DMS114 treated with DMSO at 0.1 percent for 48 hours (cell line): Measurements from ENCODE around the gene PSD4.

Experiments used
- DNase-seq: peaks from one replicate; lab custom pipeline; 2025; ENCODE audit not compliant: unreplicated experiment; lab: John Stamatoyannopoulos, UW

PSD4 gene

DNA sequence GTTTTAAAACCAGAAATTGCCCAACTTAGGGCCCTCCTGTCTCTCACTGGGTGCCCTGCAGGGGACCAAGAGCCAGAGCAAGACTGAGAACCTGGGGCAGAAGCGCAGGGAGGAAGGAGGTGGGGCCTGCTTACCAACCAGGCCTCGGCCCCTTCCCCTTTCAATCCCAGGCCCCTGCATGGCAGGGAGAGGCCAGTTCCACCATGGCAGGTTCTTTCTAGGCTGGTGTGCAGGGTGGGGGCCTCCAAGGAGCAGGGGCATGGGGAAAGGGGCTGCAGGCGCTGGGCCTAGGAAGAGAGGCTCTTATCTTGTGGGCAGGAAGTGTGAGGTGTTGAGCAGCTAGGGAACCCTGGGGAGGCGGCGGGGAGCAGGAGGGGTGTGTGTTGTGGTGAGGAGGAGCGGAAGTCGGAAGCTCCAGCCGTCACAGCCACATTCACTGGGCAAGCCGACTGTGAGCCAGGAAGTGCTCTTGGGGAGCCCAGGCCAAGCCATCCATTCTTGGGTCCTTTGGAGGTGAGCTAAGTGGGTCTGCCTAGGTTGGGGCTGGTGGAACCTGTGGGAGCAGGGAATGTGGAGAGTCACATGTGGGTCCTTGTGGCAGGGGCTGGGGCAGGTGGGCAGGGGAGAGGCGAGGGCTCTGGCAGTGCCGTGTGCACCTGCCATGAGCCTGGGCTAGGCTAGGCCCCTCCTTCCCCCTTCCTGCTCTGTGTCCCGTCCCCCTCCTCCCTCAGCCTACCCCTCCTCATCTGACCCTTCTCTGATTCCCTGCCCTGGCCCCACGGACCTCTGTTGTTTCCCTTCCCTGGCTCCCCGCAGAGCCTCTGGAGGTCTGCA, at the start of gene PSD4:
Gene PSD4, plus strand, starts transcription at position 430 of the 834 bp plus-strand sequence. CDS start 8,486 bp downstream, outside the sequence.
- DNase-seq, result no peak

DNA sequence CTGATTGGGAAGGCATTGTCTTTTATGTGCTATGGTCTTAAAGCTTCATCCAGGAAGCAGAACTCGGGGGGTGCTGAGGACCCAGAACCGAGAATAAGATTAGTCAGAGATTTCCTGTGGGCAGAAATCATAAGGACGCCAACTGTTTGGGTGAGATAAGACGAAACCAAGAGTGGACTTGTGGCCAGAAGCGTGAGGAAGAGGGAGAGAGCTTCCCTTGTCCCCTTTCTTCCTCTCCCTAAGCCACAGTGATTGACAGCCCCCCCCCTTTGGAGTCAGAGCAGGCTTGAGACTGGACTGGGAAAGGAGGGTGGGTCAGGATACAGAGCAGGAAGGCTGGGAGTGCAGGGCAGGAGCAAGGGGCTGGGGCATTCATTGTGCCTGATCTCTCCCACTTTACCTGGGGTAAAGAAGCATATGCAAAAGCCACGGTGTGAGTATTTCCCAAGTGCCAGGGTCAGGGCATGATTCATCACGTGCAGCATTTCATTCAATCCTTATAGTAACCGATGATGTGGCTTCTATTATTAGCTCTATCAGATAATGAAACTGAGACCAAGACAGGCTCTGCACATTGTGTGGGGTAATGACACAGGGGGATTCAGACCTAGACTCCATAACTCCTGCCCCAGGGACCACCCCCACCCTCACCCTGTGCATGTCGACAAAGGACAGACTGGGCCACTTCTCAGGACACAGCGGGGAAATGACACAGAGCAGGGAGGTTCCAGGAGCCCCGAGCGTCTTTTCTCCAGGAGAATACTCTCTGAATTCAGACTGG, 49.4 kb upstream of the PSD4 start:
- no peak for DNase-seq

DNA sequence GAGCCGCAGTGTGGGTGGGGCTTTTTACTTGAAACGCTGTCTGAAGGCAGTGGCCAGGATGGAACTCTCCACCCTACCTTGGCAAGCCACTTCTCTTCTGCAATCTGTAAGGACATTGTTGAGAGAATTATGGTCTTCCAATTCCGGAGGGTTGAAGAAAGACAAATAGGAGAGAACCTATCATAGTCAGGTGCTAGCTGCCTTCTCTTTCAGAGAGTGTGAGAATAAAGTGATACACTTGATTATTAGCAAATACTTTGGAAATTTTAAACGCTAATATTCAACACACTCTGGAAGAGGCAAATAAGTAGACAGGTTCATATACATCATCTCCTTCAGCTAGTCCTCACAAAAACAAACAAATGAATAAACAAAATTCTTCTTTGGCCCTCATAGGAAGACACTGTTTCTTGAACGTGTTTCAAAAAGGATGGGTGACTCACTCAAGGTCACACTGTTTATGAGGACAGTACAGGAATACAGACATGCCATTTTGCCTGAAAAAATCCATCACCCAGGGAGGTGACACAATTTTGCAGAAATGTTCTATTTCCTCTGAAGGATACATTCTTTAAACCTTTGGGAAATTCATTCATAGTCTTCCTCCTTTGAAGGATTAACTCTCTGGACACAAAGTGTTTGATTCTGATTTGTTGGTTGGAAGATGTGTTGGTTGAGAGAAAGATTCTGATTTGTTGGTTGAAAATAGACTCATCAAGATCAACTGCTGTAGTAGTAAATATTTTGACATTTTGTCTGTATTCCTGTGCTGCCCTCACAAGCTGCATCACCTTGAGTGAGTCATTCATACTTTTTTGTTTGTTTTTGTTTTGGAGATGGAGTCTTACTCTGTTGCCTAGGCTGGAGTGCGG, 48.6 kb upstream of the PSD4 start:
- no peak for DNase-seq

DNA sequence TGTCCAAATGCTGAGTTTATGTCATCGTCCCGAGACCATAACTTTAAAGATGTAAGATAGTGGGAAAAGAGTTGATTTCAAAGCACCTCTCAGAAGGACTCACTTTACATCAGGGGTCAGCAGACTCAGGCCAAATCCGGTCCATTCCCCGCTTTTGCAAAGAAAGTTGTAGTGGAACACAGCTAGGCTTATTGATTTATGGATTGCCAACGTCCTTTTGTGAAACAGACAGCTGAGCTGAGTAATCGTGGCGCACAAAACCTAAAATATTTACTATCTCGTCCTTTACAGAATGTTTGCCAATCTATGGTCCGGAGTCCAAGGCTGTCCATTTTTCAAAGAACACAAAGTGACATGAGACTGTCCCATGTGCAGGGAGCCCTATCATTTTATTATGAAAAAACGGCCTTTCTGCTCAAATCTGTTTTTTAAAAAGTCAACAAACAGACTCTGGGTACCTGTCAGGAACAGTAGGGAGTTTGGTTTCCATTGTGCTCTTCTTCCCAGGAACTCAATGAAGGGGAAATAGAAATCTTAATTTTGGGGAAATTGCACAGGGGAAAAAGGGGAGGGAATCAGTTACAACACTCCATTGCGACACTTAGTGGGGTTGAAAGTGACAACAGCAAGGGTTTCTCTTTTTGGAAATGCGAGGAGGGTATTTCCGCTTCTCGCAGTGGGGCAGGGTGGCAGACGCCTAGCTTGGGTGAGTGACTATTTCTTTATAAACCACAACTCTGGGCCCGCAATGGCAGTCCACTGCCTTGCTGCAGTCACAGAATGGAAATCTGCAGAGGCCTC, 46.7 kb upstream of the PSD4 start, which contains the start of gene IL1RN:
Gene IL1RN, plus strand, starts transcription at position 754 of the 801 bp plus-strand sequence. Its CDS starts 27 bp downstream, at position 781.
- DNase-seq, result no peak

DNA sequence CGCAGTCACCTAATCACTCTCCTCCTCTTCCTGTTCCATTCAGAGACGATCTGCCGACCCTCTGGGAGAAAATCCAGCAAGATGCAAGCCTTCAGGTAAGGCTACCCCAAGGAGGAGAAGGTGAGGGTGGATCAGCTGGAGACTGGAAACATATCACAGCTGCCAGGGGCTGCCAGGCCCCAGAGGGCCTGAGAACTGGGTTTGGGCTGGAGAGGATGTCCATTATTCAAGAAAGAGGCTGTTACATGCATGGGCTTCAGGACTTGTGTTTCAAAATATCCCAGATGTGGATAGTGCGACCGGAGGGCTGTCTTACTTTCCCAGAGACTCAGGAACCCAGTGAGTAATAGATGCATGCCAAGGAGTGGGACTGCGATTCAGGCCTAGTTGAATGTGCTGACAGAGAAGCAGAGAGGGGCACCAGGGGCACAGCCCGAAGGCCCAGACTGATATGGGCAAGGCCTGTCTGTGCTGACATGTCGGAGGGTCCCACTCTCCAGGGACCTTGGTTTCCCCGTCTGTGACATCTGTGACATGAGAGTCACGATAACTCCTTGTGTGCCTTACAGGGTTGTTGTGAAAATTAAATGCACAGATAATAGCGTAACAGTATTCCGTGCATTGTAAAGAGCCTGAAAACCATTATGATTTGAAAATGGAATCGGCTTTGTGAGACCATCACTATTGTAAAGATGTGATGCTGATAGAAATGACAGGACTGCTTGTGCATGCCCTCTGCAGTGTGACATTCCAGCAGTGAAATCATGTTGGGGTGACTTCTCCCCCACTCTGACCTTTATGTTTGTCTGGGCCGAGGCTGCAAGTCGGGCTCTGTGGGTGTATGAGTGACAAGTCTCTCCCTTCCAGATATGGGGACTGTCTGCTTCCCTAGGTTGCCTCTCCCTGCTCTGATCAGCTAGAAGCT, 45.9 kb upstream of the PSD4 start:
- DNase-seq, result no peak

DNA sequence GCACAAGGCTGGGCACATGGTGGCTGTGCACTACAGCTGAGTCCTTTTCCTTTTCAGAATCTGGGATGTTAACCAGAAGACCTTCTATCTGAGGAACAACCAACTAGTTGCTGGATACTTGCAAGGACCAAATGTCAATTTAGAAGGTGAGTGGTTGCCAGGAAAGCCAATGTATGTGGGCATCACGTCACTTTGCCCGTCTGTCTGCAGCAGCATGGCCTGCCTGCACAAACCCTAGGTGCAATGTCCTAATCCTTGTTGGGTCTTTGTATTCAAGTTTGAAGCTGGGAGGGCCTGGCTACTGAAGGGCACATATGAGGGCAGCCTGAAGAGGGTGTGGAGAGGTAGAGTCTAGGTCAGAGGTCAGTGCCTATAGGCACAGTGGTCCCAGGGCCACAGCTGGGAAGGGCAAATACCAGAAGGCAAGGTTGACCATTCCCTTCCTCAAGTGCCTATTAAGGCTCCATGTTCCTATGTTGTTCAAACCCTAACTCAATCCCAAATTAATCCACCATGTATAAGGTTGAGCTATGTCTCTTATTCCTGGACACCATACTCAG, 44.2 kb upstream of the PSD4 start:
- no peak for DNase-seq

DNA sequence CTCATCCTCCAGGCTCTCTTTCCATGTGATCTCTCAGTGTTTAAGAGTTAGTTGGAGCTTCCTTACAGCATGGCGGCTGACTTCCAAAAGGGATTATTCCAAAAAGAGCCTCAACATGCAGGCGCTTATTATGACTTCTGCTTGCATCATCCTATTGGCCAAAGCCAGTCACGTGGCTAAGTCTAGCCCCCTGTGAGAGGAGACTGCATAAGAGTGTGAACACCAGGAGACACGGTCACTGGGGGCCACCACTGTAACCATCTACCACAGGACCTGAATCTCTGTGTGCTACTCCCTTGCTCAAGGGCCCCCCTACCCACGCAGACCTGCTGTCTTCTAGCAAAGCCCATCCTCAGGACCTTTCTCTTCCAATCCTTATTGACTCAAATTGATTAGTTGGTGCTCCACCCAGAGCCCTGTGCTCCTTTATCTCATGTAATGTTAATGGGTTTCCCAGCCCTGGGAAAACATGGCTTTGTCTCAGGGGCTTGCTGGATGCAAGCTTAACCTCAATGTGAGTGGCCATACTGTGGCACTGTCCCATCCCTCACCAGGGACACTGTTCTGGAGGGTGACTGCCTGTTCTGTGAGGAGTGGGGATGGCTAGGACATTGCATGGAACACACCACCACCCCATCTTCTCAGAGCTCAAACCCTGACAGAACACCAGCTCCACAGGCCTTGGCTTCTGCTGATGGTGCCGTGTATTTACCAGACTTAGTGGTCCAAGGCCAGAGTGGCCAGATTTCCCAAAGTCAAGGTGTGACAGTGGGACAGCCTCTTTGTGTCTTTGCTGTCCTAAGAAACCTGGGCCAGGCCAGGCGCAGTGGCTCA, 42.2 kb upstream of the PSD4 start:
- no peak for DNase-seq

DNA sequence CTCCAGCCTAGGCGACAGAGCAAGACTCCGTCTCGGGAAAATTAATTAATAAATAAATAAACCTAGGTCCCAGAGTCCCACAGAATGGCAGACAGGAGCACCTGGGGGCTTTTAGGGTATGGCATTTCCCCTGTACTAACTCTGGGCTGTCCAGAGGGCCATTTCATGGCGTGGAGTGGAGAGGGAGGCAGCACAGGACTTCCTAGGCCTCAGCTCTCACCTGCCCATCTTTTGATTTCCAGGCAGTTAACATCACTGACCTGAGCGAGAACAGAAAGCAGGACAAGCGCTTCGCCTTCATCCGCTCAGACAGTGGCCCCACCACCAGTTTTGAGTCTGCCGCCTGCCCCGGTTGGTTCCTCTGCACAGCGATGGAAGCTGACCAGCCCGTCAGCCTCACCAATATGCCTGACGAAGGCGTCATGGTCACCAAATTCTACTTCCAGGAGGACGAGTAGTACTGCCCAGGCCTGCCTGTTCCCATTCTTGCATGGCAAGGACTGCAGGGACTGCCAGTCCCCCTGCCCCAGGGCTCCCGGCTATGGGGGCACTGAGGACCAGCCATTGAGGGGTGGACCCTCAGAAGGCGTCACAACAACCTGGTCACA, 41.3 kb upstream of the PSD4 start:
- no peak for DNase-seq

DNA sequence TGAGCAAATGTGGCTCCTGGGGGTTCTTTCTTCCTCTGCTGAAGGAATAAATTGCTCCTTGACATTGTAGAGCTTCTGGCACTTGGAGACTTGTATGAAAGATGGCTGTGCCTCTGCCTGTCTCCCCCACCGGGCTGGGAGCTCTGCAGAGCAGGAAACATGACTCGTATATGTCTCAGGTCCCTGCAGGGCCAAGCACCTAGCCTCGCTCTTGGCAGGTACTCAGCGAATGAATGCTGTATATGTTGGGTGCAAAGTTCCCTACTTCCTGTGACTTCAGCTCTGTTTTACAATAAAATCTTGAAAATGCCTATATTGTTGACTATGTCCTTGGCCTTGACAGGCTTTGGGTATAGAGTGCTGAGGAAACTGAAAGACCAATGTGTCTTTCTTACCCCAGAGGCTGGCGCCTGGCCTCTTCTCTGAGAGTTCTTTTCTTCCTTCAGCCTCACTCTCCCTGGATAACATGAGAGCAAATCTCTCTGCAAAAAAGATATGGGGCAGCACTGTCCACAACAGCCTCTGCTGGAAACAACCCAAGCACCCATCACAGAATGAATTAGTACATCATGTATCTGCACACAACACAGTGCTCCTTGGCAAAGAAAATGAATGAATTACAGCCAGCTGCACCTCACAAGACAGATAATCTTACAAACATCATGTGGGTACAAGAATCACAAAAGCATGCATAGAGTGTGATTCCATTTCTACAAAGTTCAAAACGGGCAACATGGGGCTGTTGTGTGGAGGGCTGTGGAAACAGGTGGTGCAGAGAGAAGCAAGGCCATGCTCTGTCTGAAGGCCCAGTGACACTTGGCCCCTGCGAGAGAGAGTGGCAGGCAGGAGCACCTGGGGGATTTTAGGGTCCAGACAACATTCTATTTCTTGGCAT, 39.8 kb upstream of the PSD4 start:
- no peak for DNase-seq

DNA sequence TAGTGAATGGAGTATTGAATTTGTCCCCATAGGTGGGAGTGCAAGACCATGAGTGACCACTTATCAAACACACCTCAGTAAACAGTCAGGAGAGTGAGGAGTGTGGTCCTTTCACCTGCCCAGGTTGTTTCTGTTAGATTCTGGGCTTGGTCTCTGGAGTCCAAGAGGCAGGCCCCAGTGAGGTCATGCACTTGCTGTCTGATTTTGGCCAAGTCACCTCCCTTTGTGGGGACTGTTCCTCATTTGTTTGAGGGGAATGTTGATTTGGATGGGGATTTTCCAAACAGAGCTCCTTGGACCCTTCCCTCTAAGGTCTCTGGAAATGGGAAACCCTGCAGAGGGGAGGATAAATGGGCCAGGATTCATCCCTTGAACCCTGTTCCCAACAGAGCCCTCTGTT, 39.1 kb upstream of the PSD4 start:
- no peak for DNase-seq

DNA sequence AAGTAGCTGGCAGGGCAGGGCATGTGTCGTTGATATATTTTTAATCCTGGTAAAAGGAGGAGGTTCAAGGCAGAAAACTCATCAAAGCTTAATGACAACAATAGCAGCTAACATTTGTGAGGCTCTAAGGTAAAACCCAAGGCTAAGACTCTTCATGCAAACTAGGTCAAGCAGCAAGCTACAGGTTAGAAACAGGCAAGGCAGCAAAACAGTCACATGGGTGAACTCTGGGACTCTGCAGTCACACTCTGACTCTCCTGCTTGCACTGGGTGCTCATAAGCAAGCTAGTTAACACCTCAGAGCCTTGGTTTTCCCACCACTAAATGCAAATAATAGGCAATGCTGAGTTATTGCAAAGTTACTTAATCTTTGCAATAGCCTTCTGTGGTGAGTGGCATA, 38.5 kb upstream of the PSD4 start:
- DNase-seq, result no peak

DNA sequence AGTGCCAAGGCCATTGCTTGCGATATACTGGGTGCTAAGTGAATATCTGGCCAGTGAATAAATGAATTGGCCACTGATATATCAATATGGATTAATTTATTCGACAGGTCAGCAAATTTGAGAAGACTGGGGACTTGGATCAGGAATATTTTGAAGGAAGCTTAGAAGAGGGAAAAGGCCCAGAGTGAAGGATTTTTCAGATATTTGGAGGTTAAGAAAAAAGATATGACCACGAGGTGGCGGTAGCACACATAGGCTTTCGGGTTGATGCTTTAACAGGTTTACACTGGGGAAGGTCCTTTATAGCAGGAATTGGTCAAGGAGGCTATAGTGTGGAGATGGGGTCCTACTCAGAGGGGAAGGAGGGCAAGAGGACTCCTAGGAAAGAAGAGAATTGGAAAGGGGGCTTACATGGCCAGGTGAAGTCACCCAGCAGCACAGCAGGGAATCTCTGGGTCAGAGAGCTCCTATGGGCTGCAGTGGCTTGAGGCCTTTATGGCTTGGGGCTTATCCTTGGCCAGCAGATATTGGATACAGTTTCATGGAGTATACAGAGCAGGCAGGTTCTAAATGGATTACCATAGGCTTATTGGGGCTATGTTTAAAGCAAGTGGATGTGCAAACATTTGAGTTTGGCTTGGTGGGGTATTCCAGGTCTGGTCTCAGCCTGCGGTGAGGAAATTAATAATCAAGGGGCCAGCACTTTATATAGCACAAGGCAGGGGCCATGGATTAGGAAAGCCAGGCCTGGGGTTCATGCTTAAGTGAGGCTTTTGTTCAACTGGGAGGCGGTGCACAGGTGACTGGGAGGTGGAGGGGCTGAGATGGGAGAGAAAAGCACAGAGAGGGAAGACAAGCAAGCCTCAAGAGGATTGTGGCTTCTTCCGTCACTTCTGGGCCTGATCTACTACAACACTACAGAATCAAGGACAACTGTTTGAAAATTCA, 36.7 kb upstream of the PSD4 start:
- peak; percentile 11 for DNase-seq

DNA sequence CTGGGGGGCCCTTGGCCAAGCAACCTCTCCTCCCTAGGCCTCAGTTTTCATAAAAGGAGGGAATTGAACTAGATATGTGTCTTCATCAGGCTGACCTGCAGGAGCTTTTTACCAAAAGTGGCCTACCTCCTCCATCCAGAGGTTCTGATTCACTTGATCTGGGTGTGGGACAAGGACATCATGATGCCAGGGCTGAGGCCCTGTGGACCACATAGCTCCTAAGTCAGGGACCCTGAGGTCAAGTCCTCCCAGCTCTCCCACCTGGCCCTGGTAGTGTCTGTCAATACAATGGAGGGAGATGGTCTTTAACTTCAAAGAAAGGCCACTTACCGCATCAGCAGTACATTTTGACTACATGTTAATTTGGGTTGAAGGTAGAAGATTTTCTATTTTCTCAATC, 35.9 kb upstream of the PSD4 start:
- no peak for DNase-seq

DNA sequence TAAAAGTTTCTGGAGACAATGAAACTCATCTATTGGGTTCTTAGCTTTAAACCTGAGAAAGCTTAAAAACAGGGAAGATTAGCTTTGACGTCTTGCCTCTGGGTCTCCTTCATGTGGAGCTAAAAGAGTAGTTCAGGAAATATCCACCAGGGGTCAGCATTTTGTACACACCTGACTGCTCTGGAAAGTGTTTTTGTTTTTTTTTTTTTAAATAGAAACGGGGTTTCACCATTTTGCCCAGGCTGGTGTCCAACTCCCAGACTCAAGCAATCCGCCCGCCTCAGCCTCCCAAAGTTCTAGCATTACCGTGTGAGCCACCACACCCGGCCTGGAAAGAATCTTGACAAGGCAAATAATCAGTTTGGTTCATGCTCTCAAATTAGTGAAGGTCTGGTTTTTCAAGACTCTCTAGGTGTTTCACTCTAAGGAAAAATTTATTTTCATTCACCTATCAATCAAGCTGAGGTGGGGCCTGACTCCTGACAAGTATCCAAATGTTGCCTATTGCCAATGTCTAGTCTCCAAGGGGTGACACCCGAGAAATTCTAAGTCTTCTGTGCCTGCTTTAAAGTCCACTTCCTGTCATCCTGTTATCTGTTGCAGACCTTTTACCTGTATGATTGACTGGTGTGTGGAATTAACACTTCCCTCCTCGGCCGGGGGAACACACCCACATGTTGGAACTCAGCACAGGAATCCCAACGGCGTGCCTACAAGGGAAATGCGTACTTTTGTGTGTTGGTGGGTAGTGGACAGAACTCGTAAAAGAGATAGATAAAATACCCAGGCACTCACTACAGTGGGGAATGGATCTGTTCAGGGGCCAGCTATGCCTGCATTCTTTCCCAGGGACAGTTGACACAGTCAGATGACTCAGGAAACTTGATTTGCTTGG, 35.1 kb upstream of the PSD4 start:
- peak; percentile 26 for DNase-seq

DNA sequence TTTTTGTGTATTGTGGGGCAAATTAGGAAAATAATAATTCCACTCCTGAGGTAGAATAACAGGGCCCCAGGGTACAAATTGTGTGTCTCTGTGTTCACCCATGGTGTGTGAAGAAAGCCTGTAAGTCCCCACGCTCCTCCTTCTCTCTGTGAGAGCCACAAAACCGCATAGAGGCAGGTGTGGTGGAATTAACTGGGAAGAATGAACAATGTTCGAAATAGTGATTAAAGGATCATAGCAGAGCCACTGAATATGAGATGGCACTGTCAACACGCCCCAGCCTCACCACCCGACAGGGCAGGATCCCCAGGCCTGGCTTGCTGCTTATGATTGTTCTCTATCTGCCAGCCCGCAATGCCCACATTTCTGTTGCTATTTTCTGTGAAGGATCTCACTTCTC, 32.3 kb upstream of the PSD4 start:
- no peak for DNase-seq
